HepG2 (cell line): ENCODE measurements around the gene DPH1. TPM values are rescaled to one million over a fixed set of nuclear protein-coding genes. Genes with fewer than 3 reads are reported as not detected.

Experiments
- ATAC-seq: fragments of 200-7000 bp; cut with Tn5 transposase; 3 replicates; pipeline ENCODE4 v1.9.1; 2020; ENCODE audit warnings: mild to moderate bottlenecking, moderate library complexity
- BruUV-seq: library from RNA; stranded (reverse); fragments of 400-500 nt; replicated peaks from 2 replicates; lab custom pipeline; 2021; lab: Mats Ljungman, UMichigan
- CTCF ChIA-PET: fragments of 300-600 bp; formaldehyde crosslinking; extraction: SDS; loops from one replicate; lab custom pipeline; 2021; ENCODE audit warnings: low total read pairs, inconsistent platforms, low intra/inter-chr PET ratio; lab: Yijun Ruan, JAX
- POLR2A ChIA-PET: fragments of 350-600 bp; sonication (Branson Sonifier 250); formaldehyde crosslinking; loops from one replicate; lab custom pipeline; 2020; ENCODE audit warnings: antibody characterized with exemption, inconsistent platforms; lab: Yijun Ruan, JAX
- DNase-seq: peaks from one replicate; pipeline ENCODE4 v3.0.0-alpha.2; 2015; ENCODE audit warnings: low spot score
- FAIRE-seq: peaks from 3 replicates; lab custom pipeline; 2011; peaks lifted over from hg19 to GRCh38; lab: Jason Lieb, UNC
- H2AFZ ChIP-seq: one replicate; pipeline ENCODE4 v1.6.1; 2011; ENCODE audit warnings: low read length, inconsistent platforms
- H3K27ac ChIP-seq: fragments of 300-600 bp; 3 replicates; pipeline ENCODE4 v1.8.0; 2011; ENCODE audit warnings: mixed run types, mild to moderate bottlenecking, mixed read lengths, low read length, inconsistent platforms; ENCODE audit not compliant: insufficient read depth; ENCODE audit errors: extremely low read length
- H3K27me3 ChIP-seq, 2 experiments: fragments of 200-600 bp in 1 of 2; 2 replicates in 1 of 2; 3 replicates in 1 of 2; pipeline versions ENCODE4 v1.6.0 to v1.8.0; 2011; ENCODE audit warnings: low read length in 2 of 2, mild to moderate bottlenecking in 2 of 2, moderate library complexity in 2 of 2, inconsistent platforms in 1 of 2; ENCODE audit not compliant: insufficient read depth in 2 of 2, control insufficient read depth in 1 of 2
- H3K36me3 ChIP-seq, 2 experiments: fragments of 200-600 bp in 1 of 2; replicated peaks in 1 of 2; 2 replicates in 1 of 2; 3 replicates in 1 of 2; pipeline versions ENCODE4 v1.5.1 to v1.8.0; 2011; ENCODE audit warnings: low read length in 2 of 2, inconsistent platforms in 1 of 2; ENCODE audit not compliant: insufficient read depth in 2 of 2, control insufficient read depth in 1 of 2
- H3K4me1 ChIP-seq: 2 replicates; pipeline ENCODE4 v1.5.1; 2012; ENCODE audit warnings: low read length, inconsistent platforms; ENCODE audit not compliant: insufficient read depth
- H3K4me2 ChIP-seq: 2 replicates; pipeline ENCODE4 v1.6.0; 2011; ENCODE audit warnings: low read depth, low read length, inconsistent platforms
- H3K4me3 ChIP-seq, 3 experiments: fragments of 200-600 bp in 1 of 3; sonication (generic), shearing (Covaris generic) in 1 of 3; replicated peaks in 1 of 3; 2 replicates each; pipeline ENCODE4 v1.5.1; 2011 to 2016; ENCODE audit warnings: low read length in 3 of 3, inconsistent platforms in 2 of 3, low read depth in 2 of 3, mild to moderate bottlenecking in 2 of 3, control low read depth in 1 of 3, mixed read lengths in 1 of 3; ENCODE audit not compliant: insufficient read depth in 1 of 3
- H3K79me2 ChIP-seq: one replicate; pipeline ENCODE4 v1.6.1; 2011; ENCODE audit warnings: low read length, inconsistent platforms; ENCODE audit not compliant: insufficient read depth
- H3K9ac ChIP-seq: 2 replicates; pipeline ENCODE4 v1.6.0; 2011; ENCODE audit warnings: mild to moderate bottlenecking, low read depth, low read length, inconsistent platforms; ENCODE audit not compliant: insufficient read depth
- H3K9me3 ChIP-seq: 2 replicates; pipeline ENCODE4 v1.5.1; 2012; ENCODE audit warnings: mild to moderate bottlenecking, low read length
- H4K20me1 ChIP-seq: 2 replicates; pipeline ENCODE4 v1.6.0; 2011; ENCODE audit warnings: inconsistent platforms, mild to moderate bottlenecking, low read length, moderate library complexity; ENCODE audit not compliant: insufficient read depth
- MIER3 ChIP-seq: IDR thresholded peaks from 2 replicates; pipeline ENCODE4 v1.6.1; 2016; ENCODE audit warnings: missing compliant biosample characterization, borderline replicate concordance
- NR2C2 ChIP-seq: sonication (generic); formaldehyde crosslinking; IDR thresholded peaks from 2 replicates; pipeline ENCODE4 v1.4.0; 2020; ENCODE audit warnings: missing genetic modification reagents, mild to moderate bottlenecking, moderate library complexity, borderline replicate concordance
- NR2F6 ChIP-seq, 2 experiments: IDR thresholded peaks; 2 replicates each; pipeline ENCODE4 v1.6.1; 2016; ENCODE audit warnings: antibody characterized with exemption in 1 of 2, mild to moderate bottlenecking in 1 of 2
- PPARG ChIP-seq: conservative IDR thresholded peaks from 2 replicates; pipeline ENCODE4 v1.6.1; 2016; ENCODE audit warnings: missing biosample characterization, missing genetic modification reagents
- RARA ChIP-seq: IDR thresholded peaks from 2 replicates; pipeline ENCODE4 v1.6.1; 2016; ENCODE audit warnings: missing genetic modification reagents, missing compliant biosample characterization
- RFXANK ChIP-seq: IDR thresholded peaks from 2 replicates; pipeline ENCODE4 v1.6.1; 2016
- TAF15 ChIP-seq: fragments of 200-400 bp; formaldehyde crosslinking; IDR thresholded peaks from one replicate; pipeline ENCODE4 v1.6.1; 2018; ENCODE audit warnings: mild to moderate bottlenecking, low read depth, low read length; ENCODE audit not compliant: poor library complexity, severe bottlenecking
- TEAD3 ChIP-seq: optimal IDR thresholded peaks from 2 replicates; pipeline ENCODE3; 2016; ENCODE audit warnings: borderline replicate concordance
- ZNF354B ChIP-seq: sonication (generic); formaldehyde crosslinking; IDR thresholded peaks from 2 replicates; pipeline ENCODE4 v1.8.0; 2022; ENCODE audit warnings: mild to moderate bottlenecking, missing genetic modification reagents
- ZNF446 ChIP-seq: sonication (generic); formaldehyde crosslinking; IDR thresholded peaks from 2 replicates; pipeline ENCODE4 v1.5.0; 2020; ENCODE audit warnings: mild to moderate bottlenecking, missing genetic modification reagents
- ZNF510 ChIP-seq: sonication (generic); formaldehyde crosslinking; IDR thresholded peaks from 2 replicates; pipeline ENCODE4 v1.4.0; 2020; ENCODE audit warnings: low read depth, mild to moderate bottlenecking, missing genetic modification reagents
- ZNF543 ChIP-seq: sonication (generic); formaldehyde crosslinking; IDR thresholded peaks from 2 replicates; pipeline ENCODE4 v1.4.0; 2020; ENCODE audit warnings: mild to moderate bottlenecking, missing genetic modification reagents
- ZNF563 ChIP-seq: sonication (generic); formaldehyde crosslinking; IDR thresholded peaks from 2 replicates; pipeline ENCODE4 v1.8.0; 2022; ENCODE audit warnings: mild to moderate bottlenecking, moderate library complexity, missing genetic modification reagents
- ZNF629 ChIP-seq: sonication (generic); formaldehyde crosslinking; conservative IDR thresholded peaks from 2 replicates; pipeline ENCODE4 v1.5.0; 2020; ENCODE audit warnings: missing genetic modification reagents
- ZNF7 ChIP-seq: IDR thresholded peaks from 2 replicates; pipeline ENCODE4 v1.6.1; 2016; ENCODE audit warnings: missing biosample characterization, missing genetic modification reagents
- ZNF816 ChIP-seq: sonication (generic); formaldehyde crosslinking; IDR thresholded peaks from 2 replicates; pipeline ENCODE4 v1.8.0; 2022; ENCODE audit warnings: missing genetic modification reagents, mild to moderate bottlenecking, borderline replicate concordance
- WGBS: methylation state at CpG from one replicate; pipeline ENCODE4 v1.1.6; 2017; ENCODE audit warnings: low lambda C conversion rate; 5-methylcytosine and 5-hydroxymethylcytosine counted together
- in situ Hi-C: cut with HindIII; loops from 2 replicates; pipeline ENCODE4 v1.10.0; 2017; ENCODE audit warnings: low pct_unique_long_range_greater_than_20kb; ENCODE audit not compliant: extremely low pct_ligation_motif_present
- intact Hi-C: fragments of 100-400 bp; cut with micrococcal nuclease; formaldehyde crosslinking; loops from one replicate; pipeline ENCODE4 v1.10.0; 2022; ENCODE audit not compliant: unreplicated experiment
- polyA plus RNA-seq, 8 experiments: library from polyadenylated mRNA; depleted of rRNA in 3 of 8; stranded (reverse) in 7 of 8; unstranded in 1 of 8; fragments of >200 nt; fragmentation: Illumina TruSeq in 4 of 8; extraction: Trizol in 4 of 8; gene quantifications; 2 replicates each; pipeline versions ENCODE4 v1.2.1 to v1.2.3, GENCODE V29; 2011 to 2016; ENCODE audit warnings: low read depth in 4 of 8, missing spikeins in 1 of 8, mixed read lengths in 1 of 8; ENCODE audit not compliant: insufficient read depth in 1 of 8
- total RNA-seq, 5 experiments: library from RNA; depleted of rRNA; stranded (reverse); fragments of >200 nt; fragmentation: Illumina TruSeq; extraction: Trizol; gene quantifications; 2 replicates each; pipeline ENCODE4 v1.2.3, GENCODE V29; 2016; ENCODE audit warnings: low read depth in 1 of 5
- TF ChIP-seq, protein P1 (sequence below): sonication (generic); formaldehyde crosslinking; IDR thresholded peaks from 2 replicates; pipeline ENCODE4 v1.4.0; 2020; ENCODE audit warnings: low read depth, missing genetic modification reagents
- TF ChIP-seq, protein P2 (sequence below): IDR thresholded peaks from 2 replicates; pipeline ENCODE4 v1.6.1; 2016

The DPH1 gene
- total and polyA plus RNA-seq, 2 of the 13 experiments (the other 11 are each of a cell fraction or from before 2014, with no cell fraction given) = 25.3 to 42.8 TPM

DNA sequence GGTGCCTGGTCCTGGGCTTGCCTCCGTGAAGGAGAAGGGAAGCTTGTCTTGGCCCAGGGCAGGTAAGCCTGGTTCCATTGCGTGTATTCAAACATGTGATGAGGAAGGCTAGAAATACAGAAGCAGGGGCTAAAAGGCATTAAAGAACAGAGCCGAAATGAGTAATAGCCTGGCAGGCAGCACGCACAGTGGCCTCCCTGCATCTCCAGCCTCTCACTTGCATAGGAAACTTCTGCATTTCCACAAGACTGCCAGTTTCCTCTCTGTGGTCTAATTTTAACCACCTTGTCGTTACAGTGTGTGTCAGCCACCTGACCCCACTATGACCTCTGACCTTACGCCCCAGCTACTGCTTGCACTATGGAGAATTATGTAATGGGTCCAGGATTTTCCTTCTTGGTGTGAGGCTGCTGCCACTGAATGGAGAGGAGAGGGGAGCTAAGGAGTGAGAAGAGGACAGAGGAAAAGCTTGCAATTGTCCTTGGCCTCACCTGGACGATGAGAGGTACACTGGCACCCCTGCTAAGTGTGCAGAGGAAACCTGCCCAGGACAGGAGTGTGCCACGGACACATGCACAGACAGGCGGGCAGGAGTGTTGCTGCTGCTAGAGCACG is 57.8 kb downstream of the DPH1 start:
- POLR2A ChIA-PET = no interaction called here
- H3K4me3 ChIP-seq = no peak overlapping the region
- no TSS peak for BruUV-seq

DNA sequence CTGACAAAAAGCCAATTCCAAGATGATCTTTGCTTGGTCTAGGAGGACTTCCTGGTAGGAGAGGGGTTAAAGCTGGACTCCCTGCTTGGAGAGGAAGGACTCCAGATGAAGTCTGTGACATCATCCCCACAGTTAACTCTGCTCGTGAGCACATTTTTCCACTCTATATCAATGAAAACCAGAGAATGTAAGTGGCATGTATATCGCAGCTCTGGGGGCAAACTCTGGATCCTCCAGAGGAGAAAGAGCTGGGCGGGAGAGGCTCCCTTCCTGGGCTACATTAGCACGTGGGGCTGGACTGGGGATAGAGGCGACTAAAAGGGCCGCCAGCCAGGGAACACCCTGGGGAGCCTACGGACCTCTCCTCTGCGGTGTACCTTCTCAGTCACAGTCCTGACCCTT is 59.1 kb downstream of the DPH1 start:
- Histone ChIP-seq H3K9me3 (no peaks in the 10 kb centered on the region), H3K27me3 (no peaks in the 10 kb centered on the region), H3K9ac (no peak overlapping the region), H3K36me3 (peaks cover 0 to 15% of the 10 kb centered on the region in 2 experiments; a peak in 4 of 5 replicates), H2AFZ (no peak overlapping the region), H3K4me2 (no peak overlapping the region), H3K4me1 (peaks cover 37% of the 10 kb centered on the region), H4K20me1 (no peaks in the 10 kb centered on the region), H3K27ac (no peak overlapping the region), H3K79me2 (no peaks in the 10 kb centered on the region), H3K4me3 (no peak overlapping the region)
- ChIA-PET POLR2A (no interaction called here), CTCF (no interaction called here)
- ATAC-seq (no peak), FAIRE-seq (no peak), DNase-seq (no peak)
- WGBS = 99% methylated on average over 8 of the region's 8 CpGs
- intact Hi-C loops (no loop called here), in situ Hi-C loops (no loop called here)
- BruUV-seq = no TSS peak
- no peak for TF ChIP-seq ZNF543 (CRISPR knock-in tag)
- TF ChIP-seq, protein P1, sequence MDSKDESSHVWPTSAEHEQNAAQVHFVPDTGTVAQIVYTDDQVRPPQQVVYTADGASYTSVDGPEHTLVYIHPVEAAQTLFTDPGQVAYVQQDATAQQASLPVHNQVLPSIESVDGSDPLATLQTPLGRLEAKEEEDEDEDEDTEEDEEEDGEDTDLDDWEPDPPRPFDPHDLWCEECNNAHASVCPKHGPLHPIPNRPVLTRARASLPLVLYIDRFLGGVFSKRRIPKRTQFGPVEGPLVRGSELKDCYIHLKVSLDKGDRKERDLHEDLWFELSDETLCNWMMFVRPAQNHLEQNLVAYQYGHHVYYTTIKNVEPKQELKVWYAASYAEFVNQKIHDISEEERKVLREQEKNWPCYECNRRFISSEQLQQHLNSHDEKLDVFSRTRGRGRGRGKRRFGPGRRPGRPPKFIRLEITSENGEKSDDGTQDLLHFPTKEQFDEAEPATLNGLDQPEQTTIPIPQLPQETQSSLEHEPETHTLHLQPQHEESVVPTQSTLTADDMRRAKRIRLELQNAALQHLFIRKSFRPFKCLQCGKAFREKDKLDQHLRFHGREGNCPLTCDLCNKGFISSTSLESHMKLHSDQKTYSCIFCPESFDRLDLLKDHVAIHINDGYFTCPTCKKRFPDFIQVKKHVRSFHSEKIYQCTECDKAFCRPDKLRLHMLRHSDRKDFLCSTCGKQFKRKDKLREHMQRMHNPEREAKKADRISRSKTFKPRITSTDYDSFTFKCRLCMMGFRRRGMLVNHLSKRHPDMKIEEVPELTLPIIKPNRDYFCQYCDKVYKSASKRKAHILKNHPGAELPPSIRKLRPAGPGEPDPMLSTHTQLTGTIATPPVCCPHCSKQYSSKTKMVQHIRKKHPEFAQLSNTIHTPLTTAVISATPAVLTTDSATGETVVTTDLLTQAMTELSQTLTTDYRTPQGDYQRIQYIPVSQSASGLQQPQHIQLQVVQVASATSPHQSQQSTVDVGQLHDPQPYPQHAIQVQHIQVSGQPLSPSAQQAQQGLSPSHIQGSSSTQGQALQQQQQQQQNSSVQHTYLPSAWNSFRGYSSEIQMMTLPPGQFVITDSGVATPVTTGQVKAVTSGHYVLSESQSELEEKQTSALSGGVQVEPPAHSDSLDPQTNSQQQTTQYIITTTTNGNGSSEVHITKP (CRISPR knock-in tag) = no peak
- no peak for TF ChIP-seq ZNF816
- no peak for TF ChIP-seq ZNF7
- TF ChIP-seq ZNF563 = no peak
- TF ChIP-seq RARA = no peak
- TF ChIP-seq PPARG = no peak
- TF ChIP-seq ZNF354B (CRISPR knock-in tag) = no peak

More for the DNA sequence above, 57.8 kb downstream of the DPH1 start:
- Histone ChIP-seq H3K9me3 (no peaks in the 10 kb centered on the region), H4K20me1 (no peaks in the 10 kb centered on the region), H2AFZ (no peak overlapping the region), H3K79me2 (no peaks in the 10 kb centered on the region), H3K4me2 (no peak overlapping the region), H3K9ac (no peak overlapping the region), H3K4me1 (peaks cover 33% of the 10 kb centered on the region), H3K36me3 (peaks cover 0 to 15% of the 10 kb centered on the region in 2 experiments; a peak in 4 of 5 replicates), H3K27me3 (no peaks in the 10 kb centered on the region), H3K27ac (no peak overlapping the region)
- intact Hi-C loops (no loop called here), in situ Hi-C loops (no loop called here)
- no peak for TF ChIP-seq ZNF510 (CRISPR knock-in tag)
- TF ChIP-seq RFXANK (CRISPR knock-in tag) = no peak
- peak; percentile 69 for TF ChIP-seq RARA
- no peak for TF ChIP-seq MIER3 (CRISPR knock-in tag)
- no peak for TF ChIP-seq ZNF629
- no peak for TF ChIP-seq TAF15
- TF ChIP-seq ZNF446 (CRISPR knock-in tag) = no peak
- TF ChIP-seq TEAD3 (CRISPR knock-in tag) = no peak
- TF ChIP-seq NR2C2 (CRISPR knock-in tag) = peak; percentile 83; the same call in 1 of the 2 replicates
- TF ChIP-seq, protein P2, sequence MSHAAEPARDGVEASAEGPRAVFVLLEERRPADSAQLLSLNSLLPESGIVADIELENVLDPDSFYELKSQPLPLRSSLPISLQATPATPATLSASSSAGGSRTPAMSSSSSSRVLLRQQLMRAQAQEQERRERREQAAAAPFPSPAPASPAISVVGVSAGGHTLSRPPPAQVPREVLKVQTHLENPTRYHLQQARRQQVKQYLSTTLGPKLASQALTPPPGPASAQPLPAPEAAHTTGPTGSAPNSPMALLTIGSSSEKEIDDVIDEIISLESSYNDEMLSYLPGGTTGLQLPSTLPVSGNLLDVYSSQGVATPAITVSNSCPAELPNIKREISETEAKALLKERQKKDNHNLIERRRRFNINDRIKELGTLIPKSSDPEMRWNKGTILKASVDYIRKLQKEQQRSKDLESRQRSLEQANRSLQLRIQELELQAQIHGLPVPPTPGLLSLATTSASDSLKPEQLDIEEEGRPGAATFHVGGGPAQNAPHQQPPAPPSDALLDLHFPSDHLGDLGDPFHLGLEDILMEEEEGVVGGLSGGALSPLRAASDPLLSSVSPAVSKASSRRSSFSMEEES (CRISPR knock-in tag) = no peak
- peak; percentile 80 for TF ChIP-seq NR2F6 (IDR thresholded peaks at IDR 0.05)
- TF ChIP-seq NR2F6 (CRISPR knock-in tag; IDR thresholded peaks at IDR 0.05) = peak; percentile 44; the same call in 1 of the 2 replicates
- no peak for FAIRE-seq
- no peak for ATAC-seq
- no peak for DNase-seq
- CTCF ChIA-PET = no interaction called here
- WGBS = 84% methylated on average over 9 of the region's 10 CpGs
